ENCODE data around the gene MICAL2.

The MICAL2 gene

DNA sequence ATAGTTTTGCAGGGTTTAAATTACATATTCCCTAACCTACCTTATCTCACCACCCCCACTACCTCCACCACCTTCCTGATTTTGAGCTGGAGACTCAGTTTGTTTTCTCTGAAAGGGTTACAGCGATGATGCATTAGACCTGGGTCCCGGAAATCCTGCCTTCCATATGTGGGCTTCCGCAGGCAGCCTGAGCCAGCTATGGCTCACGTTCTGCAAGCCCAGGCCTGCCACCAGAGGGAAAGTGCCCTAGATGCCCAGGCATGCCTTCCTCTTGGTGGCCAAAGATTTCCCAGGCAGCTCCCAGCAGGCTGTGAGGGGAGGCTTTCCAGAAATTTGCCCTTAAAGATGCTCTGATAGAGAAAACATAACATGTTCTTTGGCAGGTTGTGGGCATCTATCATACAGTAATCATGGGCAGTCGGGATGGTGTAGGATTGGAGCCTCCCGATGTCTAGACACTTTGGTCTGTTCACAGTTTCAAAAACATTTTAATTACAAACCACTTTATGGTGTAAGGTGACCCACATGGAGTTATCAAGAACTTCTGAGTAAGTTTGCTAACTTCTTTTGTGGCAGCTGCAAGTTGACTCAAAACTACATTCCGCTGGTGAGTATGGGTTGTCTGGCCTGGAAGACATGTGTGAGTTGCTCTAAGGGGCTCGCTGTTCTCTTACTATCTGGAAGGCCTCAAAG, 79.3 kb downstream of the MICAL2 start:
- DNase-seq, result no peak

DNA sequence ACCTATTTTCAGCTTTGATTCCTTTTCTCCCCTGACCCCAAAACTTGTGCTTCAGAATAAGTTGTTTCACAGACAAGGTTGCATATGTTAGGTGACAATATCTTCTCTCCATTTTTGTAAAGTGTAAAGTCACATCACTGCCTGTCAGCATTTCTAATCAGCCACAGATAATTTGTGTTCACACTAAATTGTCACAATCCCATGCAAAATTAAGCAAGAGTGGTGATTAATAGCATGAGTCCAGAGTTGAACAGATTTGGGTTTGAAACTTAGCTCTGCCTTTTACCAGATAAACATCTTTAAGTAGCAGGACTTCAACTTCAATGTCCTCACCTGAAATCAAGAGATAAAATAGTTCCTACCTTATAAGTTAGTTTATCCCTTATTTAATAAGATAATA, 80.1 kb downstream of the MICAL2 start:
- DNase-seq, result no peak

DNA sequence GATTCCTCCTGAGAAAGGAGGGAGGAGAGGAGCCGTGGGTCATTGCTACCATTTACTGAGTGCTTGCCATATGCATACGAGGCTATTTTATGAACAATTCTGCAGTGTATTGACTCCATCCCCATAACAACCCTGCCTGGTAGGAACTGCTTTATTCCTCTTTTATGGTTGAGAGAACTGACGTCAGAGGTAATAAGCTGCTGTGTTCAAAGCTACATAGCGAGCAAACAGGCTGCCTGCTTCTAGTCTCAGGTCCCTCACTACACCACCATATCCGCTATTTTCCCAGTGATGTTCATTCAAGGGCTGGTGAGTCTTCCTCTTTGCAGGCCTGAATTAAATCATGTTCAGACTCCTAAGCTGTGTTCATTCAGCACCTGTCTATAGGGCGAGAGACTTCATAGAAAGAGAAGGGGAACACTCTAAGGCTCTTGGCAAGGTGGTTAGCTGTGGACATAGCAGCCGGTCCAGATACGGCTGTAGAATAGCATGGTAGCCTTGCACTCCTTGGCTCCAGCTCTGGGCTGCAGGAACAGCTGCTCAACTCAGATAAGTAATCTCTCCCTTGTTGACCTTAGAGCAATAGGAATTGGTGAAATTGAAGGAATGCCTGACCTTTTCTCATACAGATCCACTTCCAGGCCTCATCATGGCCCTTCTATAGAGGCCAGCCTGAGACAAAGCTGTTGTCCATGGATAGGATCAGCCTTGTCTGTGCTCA, 82.6 kb downstream of the MICAL2 start:
- DNase-seq, result no peak

DNA sequence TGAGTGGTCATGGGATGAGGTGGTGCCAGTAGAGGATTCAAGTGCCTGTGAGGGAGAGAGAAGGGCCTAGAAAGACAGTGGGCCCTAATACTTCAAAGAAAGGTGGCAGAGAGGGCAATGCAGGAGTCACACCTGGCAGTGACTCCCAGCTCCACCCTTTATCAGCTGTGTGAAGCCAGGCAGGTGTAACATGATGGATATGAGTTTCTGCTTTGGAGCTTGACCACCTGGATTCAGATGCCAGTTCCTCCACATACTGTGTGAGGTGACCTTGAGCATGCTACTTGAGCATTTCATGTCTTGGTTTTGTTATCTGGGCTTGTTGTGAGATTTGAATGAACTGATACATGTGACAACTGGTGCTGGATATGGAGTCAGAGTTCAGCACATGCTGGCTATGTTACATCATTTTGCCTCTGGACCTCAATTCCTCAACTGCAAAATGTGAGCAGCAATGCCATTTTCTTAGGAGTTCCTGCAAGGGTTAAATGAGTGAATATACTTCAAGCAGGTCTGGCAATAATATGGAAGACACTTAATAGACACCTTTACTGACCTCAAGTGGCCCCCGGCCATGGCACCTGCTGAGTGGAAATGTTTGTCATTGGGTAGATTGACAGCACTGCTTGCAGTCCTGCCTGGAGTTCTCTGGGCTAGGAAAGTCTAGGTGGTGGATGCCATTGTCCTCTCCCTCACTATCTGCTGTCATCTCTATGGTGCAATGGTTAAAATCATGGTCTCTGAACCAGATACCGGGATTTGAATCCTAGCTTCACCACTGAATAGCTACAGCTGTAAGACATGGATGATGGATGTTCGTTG, 83.3 kb downstream of the MICAL2 start:
- DNase-seq, result no peak

DNA sequence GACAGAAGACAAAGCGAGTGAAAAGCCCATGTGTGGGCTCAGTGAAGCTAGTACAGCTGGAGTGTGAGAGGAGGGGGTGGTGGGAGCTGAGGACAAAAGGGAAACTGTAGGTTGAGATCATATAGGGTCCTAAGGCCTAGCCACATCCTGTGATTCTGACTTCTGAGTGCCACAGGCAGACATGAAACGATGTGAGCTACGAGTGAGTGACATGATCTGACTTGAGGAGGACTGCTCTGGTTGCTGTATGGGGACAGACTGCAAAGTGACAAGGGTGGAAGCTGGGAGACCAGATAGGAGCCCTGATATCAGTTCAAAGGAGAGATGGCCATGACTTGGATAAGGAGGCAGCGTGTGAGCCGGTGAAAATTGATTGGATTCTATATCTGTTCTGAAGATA, 85.4 kb downstream of the MICAL2 start:
- no peak for DNase-seq

DNA sequence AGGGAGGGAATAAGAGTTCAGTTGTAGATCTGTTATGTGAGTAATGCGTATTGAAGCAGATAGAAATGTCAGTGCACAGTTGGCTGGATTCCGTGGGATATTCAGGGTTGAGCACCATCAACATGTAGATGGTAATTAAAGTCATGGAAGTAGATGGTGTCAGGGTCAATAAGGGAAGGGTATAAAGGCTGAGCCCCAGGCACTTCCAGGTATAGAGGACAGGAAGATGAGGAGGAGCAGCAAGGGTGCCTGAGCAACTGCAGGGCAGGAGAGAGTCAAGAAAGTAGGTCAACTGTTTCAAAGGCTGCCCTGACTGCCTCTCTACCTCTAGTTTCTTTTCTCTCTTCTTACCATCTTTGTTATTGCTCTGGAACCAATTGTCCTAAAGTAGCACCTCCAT, 85.9 kb downstream of the MICAL2 start:
- no peak for DNase-seq

DNA sequence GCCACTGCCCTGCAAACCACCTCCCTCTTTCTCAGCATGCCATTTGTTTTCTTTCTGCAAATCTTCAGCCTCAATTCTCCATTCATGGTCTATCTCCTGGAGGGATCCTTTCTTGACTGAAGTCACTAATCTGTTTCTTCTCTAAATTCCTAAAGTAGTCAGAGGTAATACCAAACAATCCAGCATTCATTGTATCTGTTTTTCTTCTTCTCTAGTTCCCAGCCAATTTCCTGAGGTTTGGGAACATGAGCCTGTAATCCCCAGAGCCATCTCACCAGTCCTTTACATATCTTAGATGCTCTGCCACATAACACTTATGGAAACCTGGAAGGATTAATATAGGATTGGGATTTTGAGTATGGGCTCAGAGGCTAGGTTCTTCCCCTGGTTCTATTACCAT, 86.5 kb downstream of the MICAL2 start:
- no peak for DNase-seq

DNA sequence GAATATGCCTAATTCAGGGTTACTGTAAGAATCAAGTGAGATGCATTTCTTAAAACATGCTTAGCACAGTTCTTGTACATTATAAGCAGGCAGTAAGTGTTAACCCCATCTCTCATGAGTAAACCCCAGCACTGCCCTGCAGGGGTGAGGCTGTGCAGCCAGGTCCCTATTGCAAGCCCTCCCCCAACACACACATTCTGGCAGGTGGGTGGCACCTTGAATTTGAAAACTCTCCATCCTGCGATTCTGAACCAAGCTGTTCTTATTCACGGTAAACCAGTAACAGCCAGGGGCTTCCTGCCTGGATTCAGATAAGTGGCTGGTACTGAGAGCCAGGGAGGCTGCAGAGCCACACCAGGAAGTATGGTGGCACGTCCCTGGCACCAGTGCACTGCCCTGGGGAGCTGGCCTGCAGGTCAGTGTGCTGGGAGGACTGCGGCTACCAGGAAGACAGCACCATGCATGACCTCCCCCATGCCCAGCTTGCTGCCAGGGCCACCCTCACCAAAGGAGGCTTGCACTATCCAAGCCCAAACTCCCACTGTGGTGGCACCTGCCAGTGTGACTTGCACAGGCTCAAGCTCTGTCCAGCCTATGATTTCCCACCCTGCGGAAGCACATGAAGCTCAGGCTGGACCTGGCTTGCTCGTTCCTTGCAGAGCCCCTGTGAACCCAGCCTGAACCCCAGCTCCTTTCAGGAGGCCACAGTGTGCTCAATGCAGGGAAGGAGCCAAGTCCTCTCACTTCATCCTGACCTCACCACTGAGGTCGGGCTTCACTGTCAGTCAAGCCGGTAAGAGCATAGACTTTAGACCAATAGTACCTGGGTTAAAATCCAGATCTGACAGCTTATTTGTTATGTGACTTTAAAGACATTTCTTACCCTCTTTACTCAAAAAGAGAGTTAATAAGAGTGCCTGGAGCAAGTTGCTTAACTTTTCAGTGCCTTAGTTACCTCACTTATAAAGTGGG, 88.1 kb downstream of the MICAL2 start:
- DNase-seq, result peak in 1 of 14 donors; percentile 65

DNA sequence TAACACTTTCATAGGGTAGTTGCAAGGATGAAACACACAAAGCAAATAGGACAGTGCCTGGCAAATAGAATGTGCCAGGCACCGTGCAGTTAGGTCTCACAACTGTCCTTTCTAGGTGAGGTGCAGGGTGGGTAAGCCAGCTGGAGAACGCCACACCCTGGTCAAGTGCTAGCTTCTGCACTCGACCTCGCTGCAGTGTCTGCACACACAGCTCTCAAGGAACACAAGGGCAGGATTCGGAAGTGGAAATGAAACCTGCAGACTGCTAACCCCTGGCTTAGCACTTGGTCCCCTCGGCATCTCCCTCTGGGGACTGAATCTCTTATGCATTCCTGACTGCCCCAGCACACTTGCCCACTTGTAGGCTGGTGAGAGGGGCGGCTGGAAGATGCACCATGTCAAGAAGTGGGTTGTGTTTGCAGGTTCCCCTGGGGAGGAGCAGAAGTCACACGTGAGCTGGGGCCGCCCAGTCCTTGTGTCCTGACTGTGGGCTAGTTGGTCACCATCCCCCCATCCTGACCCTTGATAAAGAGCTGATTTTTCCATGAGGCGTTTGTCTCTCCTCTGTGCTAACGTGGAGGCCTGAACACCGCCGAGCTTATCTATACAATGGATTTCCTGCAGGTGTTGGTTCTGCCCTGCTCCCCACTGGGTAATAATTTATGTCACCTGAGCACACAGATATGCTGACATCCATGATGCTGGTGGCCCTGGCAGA, 89.0 kb downstream of the MICAL2 start:
- no peak for DNase-seq

DNA sequence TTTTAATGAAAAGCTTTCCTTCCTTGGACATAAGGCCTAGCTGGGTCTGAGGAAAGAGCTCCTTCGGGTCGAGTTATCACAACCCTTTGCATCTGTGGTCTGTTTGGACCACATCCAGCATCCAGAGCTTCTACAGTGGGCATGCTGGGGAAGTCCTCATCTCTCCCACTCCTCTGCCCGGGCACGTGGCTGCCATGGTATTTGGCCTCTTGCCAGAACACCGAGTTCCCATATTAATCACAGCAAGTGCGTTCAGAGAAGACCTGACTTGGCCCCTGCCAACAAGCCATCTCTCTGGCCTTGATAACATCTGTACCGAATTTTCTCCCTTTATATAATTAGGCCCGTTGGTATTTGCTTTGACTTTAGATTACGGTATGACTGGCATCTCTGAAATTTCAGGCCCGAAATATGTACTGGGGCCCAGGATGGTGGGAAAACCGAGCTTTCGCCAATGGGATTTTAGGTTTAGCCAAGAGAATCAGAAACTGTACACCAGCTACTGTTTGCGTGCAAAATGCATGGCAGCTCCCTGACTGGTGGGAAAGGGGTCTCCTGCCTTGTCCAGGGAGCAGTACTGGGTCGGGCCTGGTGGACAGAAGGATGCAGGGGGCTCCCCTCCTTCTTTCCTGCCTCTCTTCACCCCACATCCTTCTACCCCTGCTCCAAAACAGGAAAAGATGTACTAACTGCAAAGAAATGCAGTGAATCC, 90.0 kb downstream of the MICAL2 start:
- no peak for DNase-seq

DNA sequence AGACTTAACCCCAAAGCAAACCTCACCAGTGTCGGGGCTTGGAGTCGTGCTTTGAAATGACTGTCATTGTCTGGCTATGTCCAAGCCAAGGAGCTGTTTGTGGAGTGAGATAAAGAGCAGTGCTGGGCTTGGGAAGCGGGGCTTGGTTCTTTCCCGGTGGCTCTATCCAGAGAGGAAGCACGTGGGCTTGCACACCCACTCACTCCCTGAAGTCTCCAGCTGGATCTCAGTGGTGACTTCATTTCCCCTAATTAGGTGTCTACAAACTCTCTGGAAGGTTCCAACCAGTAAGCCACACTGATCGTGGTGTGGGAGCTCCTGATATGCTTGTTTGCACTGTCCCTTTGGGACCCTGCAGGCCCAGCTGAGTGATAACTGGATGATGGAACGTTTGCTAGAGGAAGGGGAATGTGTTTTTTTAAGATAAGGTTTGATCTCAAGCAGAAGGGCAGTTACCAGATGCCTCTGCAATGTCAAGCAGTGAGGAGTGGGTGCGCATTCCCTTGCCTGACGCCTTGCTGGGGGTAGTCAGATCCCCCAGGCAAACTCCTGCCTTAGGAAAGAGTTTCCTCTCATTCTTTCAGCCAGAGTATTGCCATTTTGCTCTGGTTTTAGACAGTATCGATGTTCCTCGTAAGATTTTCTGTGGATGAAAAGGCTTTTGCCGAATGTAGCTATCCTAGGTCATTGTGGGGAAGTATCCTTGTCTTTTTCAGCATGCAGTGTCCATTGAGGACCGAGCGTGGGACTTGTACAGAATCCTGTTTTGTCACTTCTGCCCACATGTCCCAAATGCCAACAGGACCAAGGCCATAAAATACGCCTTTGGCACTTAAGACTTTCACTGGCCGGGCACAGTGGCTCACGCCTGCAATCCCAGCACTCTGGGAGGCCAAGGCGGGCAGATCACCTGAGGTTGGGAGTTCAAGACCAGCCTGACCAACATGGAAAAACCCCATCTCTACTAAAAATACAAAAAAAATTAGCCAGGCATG, 90.9 kb downstream of the MICAL2 start:
- no peak for DNase-seq

DNA sequence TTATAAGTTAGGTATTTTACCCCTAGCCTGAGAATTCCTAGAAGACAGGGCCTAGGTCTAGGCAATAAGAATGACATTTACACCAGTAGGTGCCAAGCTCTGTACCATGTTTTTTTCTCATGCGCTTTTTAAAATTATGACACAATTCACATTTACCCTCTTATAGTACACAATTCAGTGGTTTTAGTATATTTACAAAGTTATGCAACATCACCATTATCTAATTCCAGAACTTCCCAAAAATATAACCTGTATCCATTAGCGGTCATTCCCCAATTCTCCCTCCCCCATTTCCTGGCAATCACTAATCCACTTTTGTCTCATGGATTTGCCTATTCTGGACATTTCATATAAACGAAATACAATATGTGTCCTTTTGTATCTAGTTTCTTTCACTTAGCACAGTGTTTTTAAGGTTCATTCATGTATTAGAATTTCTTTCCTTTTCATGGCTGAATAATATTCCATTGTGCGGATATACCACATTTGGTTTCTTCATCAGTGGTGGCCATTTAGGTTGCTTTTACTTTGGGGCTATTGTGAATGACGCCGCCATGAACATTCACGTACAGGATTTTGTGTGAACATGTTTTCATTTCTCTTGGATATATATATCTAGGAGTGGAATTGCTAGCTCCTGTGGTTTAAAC, 92.4 kb downstream of the MICAL2 start:
- DNase-seq, result no peak

DNA sequence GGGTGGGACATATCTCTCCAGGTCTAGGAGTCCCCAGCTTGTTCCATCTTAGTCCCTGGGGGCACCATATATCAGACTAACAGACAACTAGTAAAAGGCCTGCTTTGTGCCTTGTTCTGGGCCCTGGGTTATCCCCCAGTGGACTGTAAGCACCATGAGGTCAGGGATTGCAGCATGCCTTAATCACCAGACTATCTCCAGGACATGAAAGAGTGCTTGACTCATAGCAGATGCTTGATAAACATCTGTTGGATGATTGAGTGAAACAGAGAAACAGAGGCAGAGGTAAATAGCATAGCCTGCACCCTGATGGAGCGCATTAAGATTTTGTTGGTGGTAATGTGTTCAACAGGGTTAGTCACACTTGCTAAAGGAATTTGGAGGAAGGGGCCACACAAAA, 94.1 kb downstream of the MICAL2 start:
- no peak for DNase-seq

DNA sequence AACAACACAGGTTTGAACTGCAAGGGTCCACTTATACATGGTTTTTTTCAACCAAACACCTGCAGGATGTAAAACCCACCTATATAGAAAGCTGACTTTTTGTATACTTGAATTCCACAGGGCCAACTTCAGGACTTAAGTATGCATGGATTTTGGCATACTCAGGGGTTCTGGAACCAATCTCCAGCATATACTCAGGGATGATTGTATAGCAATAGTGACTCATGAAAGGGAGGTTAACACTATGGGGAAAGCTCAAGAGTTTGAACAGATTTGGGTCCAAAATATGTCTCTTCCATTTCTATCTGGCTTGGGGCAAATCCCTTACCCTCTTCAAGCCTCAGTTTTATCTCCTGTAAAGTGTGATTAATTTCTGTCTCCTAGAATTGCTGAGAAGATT, 94.9 kb downstream of the MICAL2 start:
- no peak for DNase-seq

DNA sequence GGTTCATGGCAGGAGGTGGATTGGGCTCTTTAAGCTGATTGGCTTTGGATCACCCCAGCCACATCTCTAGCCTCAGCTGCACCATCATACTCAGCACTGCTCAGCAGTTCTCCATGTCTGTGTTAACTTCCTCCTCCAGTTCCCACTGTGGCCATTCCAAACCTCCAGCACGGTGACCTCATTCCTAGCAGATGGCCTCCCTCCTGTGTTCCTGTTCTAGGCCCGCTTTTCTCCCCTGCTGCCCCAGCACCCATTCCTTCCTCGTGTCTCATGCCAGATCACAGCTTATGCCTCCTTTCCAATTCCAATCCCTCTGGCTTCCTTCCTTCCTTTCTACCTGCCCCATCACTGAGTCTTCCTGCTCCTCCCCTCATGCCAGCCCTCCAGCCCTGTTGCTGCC, 96.1 kb downstream of the MICAL2 start:
- peak in 1 of 14 donors; percentile 81 for DNase-seq

DNA sequence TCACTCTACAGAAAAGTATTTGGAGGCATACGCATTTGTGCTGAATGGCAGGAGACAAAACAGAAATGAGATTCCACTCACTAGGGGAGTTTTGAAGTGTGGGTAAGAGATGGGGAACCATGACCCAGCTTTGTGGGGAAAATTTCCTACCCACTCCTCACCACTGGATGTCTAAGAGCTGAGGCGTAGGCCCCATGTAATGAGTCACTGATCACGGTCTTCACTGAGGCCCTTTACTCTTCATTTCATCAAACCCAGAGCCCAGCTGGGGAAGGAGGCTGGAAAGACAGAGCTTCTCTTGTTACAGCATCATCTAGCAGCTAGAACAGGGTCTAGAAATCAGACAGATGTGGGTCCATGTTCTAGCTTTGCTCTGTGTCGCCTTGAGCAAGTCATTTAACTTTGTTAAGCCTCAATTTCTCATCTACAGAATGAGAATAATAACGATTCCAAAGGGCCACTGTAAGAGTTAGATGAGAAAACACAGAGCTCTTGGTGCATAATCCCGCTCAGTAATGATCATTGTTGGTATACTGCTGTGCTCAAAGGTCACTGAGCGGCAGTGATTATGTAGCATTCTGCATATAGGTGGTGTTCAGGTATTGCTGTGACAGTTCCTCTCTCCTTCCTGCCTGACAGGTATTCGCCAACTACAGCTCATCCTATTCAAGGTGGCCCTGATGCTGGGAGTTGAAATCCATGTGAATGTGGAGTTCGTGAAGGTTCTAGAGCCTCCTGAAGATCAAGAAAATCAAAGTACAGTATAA, 97.2 kb downstream of the MICAL2 start:
- DNase-seq, result no peak

DNA sequence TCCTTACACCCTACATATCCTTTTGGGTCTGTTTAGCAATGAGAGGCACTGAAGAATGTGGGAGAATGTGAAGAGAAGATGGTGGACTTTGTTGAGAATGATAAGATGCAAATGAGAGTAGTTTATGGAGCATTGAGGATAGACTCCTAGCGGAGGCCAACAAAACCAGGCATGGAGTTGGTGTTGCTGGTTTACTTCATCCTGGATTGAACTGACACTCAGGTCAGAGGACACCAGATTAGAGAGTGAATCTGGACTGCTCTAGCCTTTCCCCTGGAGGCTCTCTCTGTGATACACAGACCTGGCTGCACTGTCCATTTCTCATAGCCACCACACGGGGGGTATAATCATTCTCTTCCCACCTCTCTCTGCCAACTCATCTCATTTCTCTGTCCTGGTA, 98.7 kb downstream of the MICAL2 start:
- DNase-seq, result no peak

DNA sequence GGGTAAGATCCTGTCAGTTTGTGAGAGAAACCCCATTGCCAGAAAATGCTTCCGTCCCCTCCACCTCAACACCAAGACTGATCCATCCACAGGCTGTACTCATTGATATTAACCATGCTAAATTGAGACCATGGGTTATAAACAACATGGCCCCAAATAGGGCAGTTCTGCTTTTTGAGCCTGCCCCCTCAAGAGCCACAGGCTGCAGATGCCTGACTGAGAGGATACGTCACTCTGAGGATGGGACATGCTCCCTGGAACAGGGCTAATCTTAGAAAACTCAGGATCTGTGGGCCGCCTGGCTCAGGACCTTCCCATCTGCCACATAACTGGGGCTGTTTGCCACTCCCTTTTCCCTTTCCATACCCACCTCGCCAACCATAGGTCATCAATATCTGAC, 99.8 kb downstream of the MICAL2 start:
- DNase-seq, result no peak

All from C1 segment of cervical spinal cord (tissue), 14 donors.